Glutamatergic neuron (in vitro differentiated cells): Measurements from ENCODE around the gene DCAF4L1. TPM values are rescaled to one million over a fixed set of nuclear protein-coding genes. Genes with fewer than 3 reads are reported as not detected.

Experiments
- DNase-seq: peaks from one replicate; pipeline ENCODE4 v3.0.0; 2022
- H3K27ac Mint-ChIP-seq: one replicate; pipeline ENCODE4 v1.8.0; 2020; ENCODE audit warnings: mild to moderate bottlenecking, mixed read lengths, inconsistent platforms; ENCODE audit not compliant: unreplicated experiment
- H3K27me3 Mint-ChIP-seq: one replicate; pipeline ENCODE4 v1.8.0; 2020; ENCODE audit warnings: mild to moderate bottlenecking, moderate library complexity, mixed read lengths, inconsistent platforms; ENCODE audit not compliant: unreplicated experiment
- H3K36me3 Mint-ChIP-seq: one replicate; pipeline ENCODE4 v1.8.0; 2020; ENCODE audit warnings: mild to moderate bottlenecking, mixed read lengths, inconsistent platforms; ENCODE audit not compliant: unreplicated experiment
- H3K4me1 Mint-ChIP-seq: one replicate; pipeline ENCODE4 v1.8.0; 2020; ENCODE audit warnings: mild to moderate bottlenecking, low read depth, mixed read lengths, inconsistent platforms; ENCODE audit not compliant: unreplicated experiment
- H3K4me3 Mint-ChIP-seq: one replicate; pipeline ENCODE4 v1.8.0; 2020; ENCODE audit warnings: mild to moderate bottlenecking, mixed read lengths, inconsistent platforms; ENCODE audit not compliant: unreplicated experiment
- H3K9me3 Mint-ChIP-seq: one replicate; pipeline ENCODE4 v1.8.0; 2020; ENCODE audit warnings: mild to moderate bottlenecking, moderate library complexity, mixed read lengths, inconsistent platforms; ENCODE audit not compliant: unreplicated experiment
- CTCF ChIP-seq: fragments of 200-600 bp; sonication (generic); IDR thresholded peaks from one replicate; pipeline ENCODE4 v1.5.0; 2021; ENCODE audit not compliant: partially characterized antibody, unreplicated experiment
- long read RNA-seq: library from polyadenylated mRNA; unstranded; transcript quantifications from one replicate; pipeline ENCODE4 v2.0.0, GENCODE V29; 2020; ENCODE audit not compliant: unreplicated experiment
- total RNA-seq: library from RNA; stranded (reverse); fragmentation: NEBNext Ultra II Directional; extraction: Animal tissue kit (Norgen Biotek cat#: 25700); gene quantifications from one replicate; pipeline ENCODE4 v1.2.1, GENCODE V29; 2021; ENCODE audit not compliant: unreplicated experiment

DCAF4L1 gene
- 0.17 TPM for total RNA-seq
- long read RNA-seq: 0 reads

- TF ChIP-seq CTCF: no peak
- DNase-seq: no peak
- H3K36me3 Mint-ChIP-seq: no peaks in the 10 kb centered on the region
- H3K27me3 Mint-ChIP-seq: no peaks in the 10 kb centered on the region
- H3K4me3 Mint-ChIP-seq: no peak within 1 kb of the TSS
- H3K4me1 Mint-ChIP-seq: no peaks in the 10 kb centered on the region
- H3K27ac Mint-ChIP-seq: no peak within 1 kb of the TSS
- H3K9me3 Mint-ChIP-seq: no peaks in the 10 kb centered on the region
Measured at GRCh38 chr4:41981456-41981855, at the start of gene DCAF4L1. Gene DCAF4L1 (plus strand): TSS chr4:41981756. CDS start chr4:41981793, 37 bp downstream.

- no peak for TF ChIP-seq CTCF
- Mint-ChIP-seq H3K9me3 (no peaks in the 10 kb centered on the region), H3K27ac (no peak overlapping the region), H3K36me3 (peaks cover 6% of the 10 kb centered on the region), H3K4me1 (peaks cover 4% of the 10 kb centered on the region), H3K4me3 (no peak overlapping the region), H3K27me3 (peaks cover 8% of the 10 kb centered on the region)
- DNase-seq: no peak
Measured at GRCh38 chr4:41932988-41933387, 48.6 kb upstream of the DCAF4L1 start.

GRCh38 chr4:41933997-41934503, 47.5 kb upstream of the DCAF4L1 start:
- peak overlapping the region; percentile 89 for H3K4me3 Mint-ChIP-seq
- H3K27ac Mint-ChIP-seq: no peak overlapping the region
- peaks cover 8% of the 10 kb centered on the region for H3K27me3 Mint-ChIP-seq
- DNase-seq: no peak
- TF ChIP-seq CTCF: no peak
- no peaks in the 10 kb centered on the region for H3K9me3 Mint-ChIP-seq
- peaks cover 4% of the 10 kb centered on the region for H3K4me1 Mint-ChIP-seq
- H3K36me3 Mint-ChIP-seq: peaks cover 6% of the 10 kb centered on the region

- Mint-ChIP-seq H3K27ac (peak overlapping the region; percentile 96), H3K27me3 (peaks cover 8% of the 10 kb centered on the region), H3K4me1 (peaks cover 4% of the 10 kb centered on the region), H3K36me3 (peaks cover 6% of the 10 kb centered on the region), H3K9me3 (no peaks in the 10 kb centered on the region), H3K4me3 (peak overlapping the region; percentile 89)
- DNase-seq: no peak
- no peak for TF ChIP-seq CTCF
Measured at GRCh38 chr4:41934514-41934900, 47.0 kb upstream of the DCAF4L1 start.

- DNase-seq: peak; percentile 77
- Mint-ChIP-seq H3K36me3 (peaks cover 6% of the 10 kb centered on the region), H3K4me3 (peak within 1 kb of the TSS; percentile 89), H3K27ac (peak within 1 kb of the TSS; percentile 96), H3K27me3 (peaks cover 8% of the 10 kb centered on the region), H3K9me3 (no peaks in the 10 kb centered on the region), H3K4me1 (peaks cover 4% of the 10 kb centered on the region)
- TF ChIP-seq CTCF: no peak
Measured at GRCh38 chr4:41934901-41935651, 46.5 kb upstream of the DCAF4L1 start, which contains the start of gene TMEM33. Gene TMEM33 (plus strand): TSS chr4:41935429. CDS start chr4:41935485, 56 bp downstream.
